IMR-90 (cell line): ENCODE measurements around the gene KRTAP10-7. TPM values are rescaled to one million over a fixed set of nuclear protein-coding genes. Genes with fewer than 3 reads are reported as not detected.

ENCODE experiments used
- ATAC-seq: fragments of 200-7000 bp; cut with Tn5 transposase; 2 replicates; pipeline ENCODE4 v1.9.1; 2020; ENCODE audit warnings: low read depth, mild to moderate bottlenecking, moderate library complexity
- BruUV-seq: library from RNA; stranded (reverse); fragments of 400-500 nt; replicated peaks from 2 replicates; lab custom pipeline; 2021; lab: Mats Ljungman, UMichigan
- CTCF ChIA-PET: fragments of 300-600 bp; formaldehyde crosslinking; extraction: SDS; loops from one replicate; lab custom pipeline; 2021; ENCODE audit warnings: antibody characterized with exemption; lab: Yijun Ruan, JAX
- POLR2A ChIA-PET: fragments of 300-600 bp; sonication (Branson Sonifier 250); formaldehyde crosslinking; loops from one replicate; lab custom pipeline; 2022; ENCODE audit warnings: antibody characterized with exemption; ENCODE audit not compliant: unreplicated experiment; lab: Charles Lee
- DNase-seq: peaks from one replicate; pipeline ENCODE4 v3.0.0; 2013
- H2AFZ ChIP-seq: replicated peaks from 2 replicates; pipeline ENCODE3; 2013; ENCODE audit warnings: low read length, mild to moderate bottlenecking; ENCODE audit not compliant: poor library complexity
- H2AK5ac ChIP-seq: 2 replicates; pipeline ENCODE4 v1.6.1; 2013; ENCODE audit warnings: low read depth, low read length, inconsistent platforms
- H2AK9ac ChIP-seq: replicated peaks from 2 replicates; pipeline ENCODE3; 2013; ENCODE audit warnings: mild to moderate bottlenecking, low read depth, low read length, moderate library complexity; ENCODE audit not compliant: poor library complexity
- H2BK120ac ChIP-seq: 2 replicates; pipeline ENCODE4 v1.6.1; 2013; ENCODE audit warnings: low read depth, low read length, inconsistent platforms
- H2BK15ac ChIP-seq: 3 replicates; pipeline ENCODE4 v1.6.1; 2013; ENCODE audit warnings: low read depth, low read length, inconsistent platforms
- H2BK20ac ChIP-seq: 2 replicates; pipeline ENCODE4 v1.6.1; 2013; ENCODE audit warnings: low read depth, mild to moderate bottlenecking, inconsistent platforms, low read length, moderate library complexity
- H2BK5ac ChIP-seq: 2 replicates; pipeline ENCODE4 v1.6.1; 2013; ENCODE audit warnings: mild to moderate bottlenecking, low read depth, low read length, inconsistent platforms; ENCODE audit not compliant: poor library complexity, severe bottlenecking
- H3K14ac ChIP-seq: replicated peaks from 2 replicates; pipeline ENCODE4 v1.6.1; 2013; ENCODE audit warnings: low read depth, low read length, inconsistent platforms
- H3K18ac ChIP-seq: 2 replicates; pipeline ENCODE4 v1.6.1; 2013; ENCODE audit warnings: low read depth, low read length, control low read depth
- H3K23ac ChIP-seq: 2 replicates; pipeline ENCODE4 v1.6.1; 2013; ENCODE audit warnings: low read depth, low read length, inconsistent platforms
- H3K27ac ChIP-seq: 2 replicates; pipeline ENCODE4 v1.5.1; 2013; ENCODE audit warnings: mild to moderate bottlenecking, control low read depth, low read length; ENCODE audit not compliant: insufficient read depth
- H3K27me3 ChIP-seq: 2 replicates; pipeline ENCODE4 v1.6.1; 2013; ENCODE audit warnings: low read length; ENCODE audit not compliant: control insufficient read depth, insufficient read depth
- H3K36me3 ChIP-seq: 2 replicates; pipeline ENCODE4 v1.6.1; 2013; ENCODE audit warnings: low read length, mixed read lengths; ENCODE audit not compliant: control insufficient read depth, insufficient read depth
- H3K4ac ChIP-seq: 2 replicates; pipeline ENCODE4 v1.6.1; 2013; ENCODE audit warnings: low read depth, low read length, inconsistent platforms
- H3K4me1 ChIP-seq: 2 replicates; pipeline ENCODE4 v1.6.1; 2013; ENCODE audit warnings: low read length, mixed read lengths; ENCODE audit not compliant: control insufficient read depth, insufficient read depth
- H3K4me2 ChIP-seq: 2 replicates; pipeline ENCODE4 v1.6.1; 2013; ENCODE audit warnings: low read depth, mild to moderate bottlenecking, control low read depth, low read length, moderate library complexity
- H3K4me3 ChIP-seq: 2 replicates; pipeline ENCODE4 v1.5.1; 2013; ENCODE audit warnings: low read depth, mild to moderate bottlenecking, control low read depth, low read length, moderate library complexity; ENCODE audit not compliant: insufficient read depth
- H3K56ac ChIP-seq: 2 replicates; pipeline ENCODE4 v1.6.1; 2013; ENCODE audit warnings: low read length, inconsistent platforms; ENCODE audit not compliant: insufficient read depth; ENCODE audit errors: extremely low read depth
- H3K79me1 ChIP-seq, 2 experiments: 2 replicates each; pipeline ENCODE4 v1.6.1; 2013; ENCODE audit warnings: low read length in 2 of 2, inconsistent platforms in 1 of 2, low read depth in 1 of 2
- H3K9ac ChIP-seq: 2 replicates; pipeline ENCODE4 v1.6.1; 2013; ENCODE audit warnings: low read depth, low read length, control low read depth
- H3K9me1 ChIP-seq: 2 replicates; pipeline ENCODE4 v1.6.1; 2013; ENCODE audit warnings: low read length, inconsistent platforms; ENCODE audit not compliant: insufficient read depth
- H3K9me3 ChIP-seq: 2 replicates; pipeline ENCODE4 v1.6.1; 2013; ENCODE audit warnings: low read length; ENCODE audit not compliant: control insufficient read depth, insufficient read depth
- H4K20me1 ChIP-seq: 2 replicates; pipeline ENCODE4 v1.6.1; 2013; ENCODE audit warnings: low read length, inconsistent platforms; ENCODE audit not compliant: insufficient read depth
- H4K5ac ChIP-seq: 2 replicates; pipeline ENCODE4 v1.6.1; 2013; ENCODE audit warnings: mild to moderate bottlenecking, low read depth, low read length, control low read depth
- H4K8ac ChIP-seq, 2 experiments: 2 replicates each; pipeline ENCODE4 v1.6.1; 2013; ENCODE audit warnings: low read depth in 2 of 2, low read length in 2 of 2, control low read depth in 1 of 2, inconsistent platforms in 1 of 2
- H4K91ac ChIP-seq: 2 replicates; pipeline ENCODE4 v1.6.1; 2013; ENCODE audit warnings: low read depth, low read length, inconsistent platforms; ENCODE audit not compliant: insufficient read depth
- RFX5 ChIP-seq: IDR thresholded peaks from 2 replicates; pipeline ENCODE4 v1.8.0; 2012; ENCODE audit warnings: low read depth, mild to moderate bottlenecking, low read length, moderate library complexity
- WGBS, 2 experiments: methylation state at CpG; one replicate each; pipeline versions ENCODE4 v1.1.5 to v1.1.7; 2013; ENCODE audit warnings: missing lambda C conversion rate in 2 of 2; ENCODE audit not compliant: insufficient read length in 1 of 2; ENCODE audit errors: extremely low coverage in 2 of 2; 5-methylcytosine and 5-hydroxymethylcytosine counted together
- dilution Hi-C: fragments of 300-500 bp; cut with HindIII; formaldehyde crosslinking; loops from one replicate; pipeline ENCODE4 v1.14.3; 2018; ENCODE audit warnings: low sequenced_read_pairs; ENCODE audit not compliant: unreplicated experiment
- in situ Hi-C: fragments of 300-500 bp; cut with MboI; formaldehyde crosslinking; loops from 3 replicates; pipeline ENCODE4 v1.14.3; 2019; ENCODE audit warnings: low sequenced_read_pairs, inconsistent platforms, mixed read lengths
- intact Hi-C: fragments of 100-400 bp; cut with micrococcal nuclease; formaldehyde crosslinking; loops from 2 replicates; pipeline ENCODE4 v1.10.0; 2022
- polyA plus RNA-seq, 3 experiments: library from polyadenylated mRNA; depleted of rRNA; stranded (reverse); fragments of >200 nt; gene quantifications; 2 replicates each; pipeline ENCODE4 v1.2.3, GENCODE V29; 2012; ENCODE audit warnings: low replicate concordance in 1 of 3
- total RNA-seq: library from RNA; depleted of rRNA; stranded (reverse); fragments of >200 nt; gene quantifications from 2 replicates; pipeline ENCODE4 v1.2.3, GENCODE V29; 2012

KRTAP10-7 gene
- total and polyA plus RNA-seq, 2 of the 4 experiments (the other 2 are of a cell fraction): not detected

DNA sequence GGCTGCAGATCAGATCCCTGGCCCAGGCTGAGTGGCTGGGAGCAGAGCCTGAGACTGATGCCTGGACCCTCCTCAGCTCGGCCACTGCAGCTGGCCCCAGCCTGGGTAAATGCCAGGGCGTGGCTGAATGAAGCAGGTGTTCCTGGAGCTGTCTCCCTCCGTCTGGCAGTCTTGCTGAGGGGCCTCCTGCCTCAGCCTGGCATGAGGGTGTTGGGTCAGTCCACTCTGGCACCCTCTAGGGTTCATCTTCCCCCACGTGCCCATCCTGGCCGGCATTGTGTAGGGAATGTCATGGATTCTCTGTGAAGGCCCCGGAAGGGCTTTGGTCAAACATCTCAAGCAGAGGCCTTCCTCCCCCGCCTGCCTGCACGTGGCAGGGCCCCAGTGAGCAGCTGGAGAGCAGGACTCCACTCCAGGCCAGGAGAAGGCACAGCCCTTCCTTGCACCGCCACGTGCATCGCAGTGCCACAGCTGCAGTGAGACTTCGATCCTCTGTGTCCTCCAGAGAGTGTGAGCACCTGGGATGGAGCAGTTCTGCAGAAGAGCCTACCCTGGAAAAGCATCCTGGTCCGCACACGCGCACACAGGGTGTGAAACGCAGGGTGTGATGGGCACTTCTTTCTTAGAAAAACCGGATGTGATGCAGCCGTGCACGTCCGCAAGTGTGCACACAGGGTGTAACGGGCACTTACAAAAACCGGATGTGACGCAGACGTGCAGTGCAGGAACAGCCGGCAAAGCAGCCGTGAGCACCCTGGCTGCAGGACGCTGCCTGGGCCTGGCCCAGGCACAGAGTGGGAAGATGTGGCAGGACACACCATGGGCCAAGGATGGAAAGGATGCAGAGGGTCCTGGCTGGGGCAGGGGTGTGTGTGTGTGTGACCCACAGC is 31.5 kb upstream of the KRTAP10-7 start:
- Histone ChIP-seq H3K9me3 (peaks cover 4% of the 10 kb centered on the region), H2AK9ac (no peak overlapping the region), H2BK20ac (no peak overlapping the region), H4K8ac (no peak overlapping the region), H3K4ac (no peak overlapping the region), H2BK120ac (no peak overlapping the region), H3K27ac (no peak overlapping the region), H4K5ac (no peak overlapping the region), H3K14ac (no peak overlapping the region), H2AFZ (no peak overlapping the region), H3K4me3 (no peak overlapping the region), H3K4me2 (no peak overlapping the region), H4K91ac (no peak overlapping the region), H4K20me1 (no peaks in the 10 kb centered on the region), H3K23ac (no peak overlapping the region), H2AK5ac (no peak overlapping the region), H2BK5ac (no peak overlapping the region), H3K18ac (no peak overlapping the region), H3K36me3 (no peaks in the 10 kb centered on the region), H3K4me1 (no peaks in the 10 kb centered on the region), H3K9ac (no peak overlapping the region), H3K79me1 (no peaks in the 10 kb centered on the region), H2BK15ac (no peak overlapping the region), H3K27me3 (peaks cover 3% of the 10 kb centered on the region; the same call in 1 of the 2 replicates), H3K56ac (no peak overlapping the region), H3K9me1 (no peaks in the 10 kb centered on the region)
- BruUV-seq: no TSS peak
- dilution Hi-C loops: no loop called here
- ATAC-seq: no peak
- in situ Hi-C loops: no loop called here
- no peak for DNase-seq
- intact Hi-C loops: no loop called here
- TF ChIP-seq RFX5: no peak
- POLR2A ChIA-PET: no interaction called here
- 68% methylated on average over 18 of the region's 27 CpGs; no CpG with 5 or more reads in 1 of the 2 experiments for WGBS, 2 experiments
- CTCF ChIA-PET: no interaction called here
